ENCODE results near the gene WNT9B. TPM values are rescaled to one million over a fixed set of nuclear protein-coding genes. Genes with fewer than 3 reads are reported as not detected.
A peak's percentile ranks its signal among the peaks of the same experiment; 100 is the strongest.

Gene WNT9B
- total RNA-seq, 3 donors from 2014 or later = 0.22 TPM; not detected in 2

DNA sequence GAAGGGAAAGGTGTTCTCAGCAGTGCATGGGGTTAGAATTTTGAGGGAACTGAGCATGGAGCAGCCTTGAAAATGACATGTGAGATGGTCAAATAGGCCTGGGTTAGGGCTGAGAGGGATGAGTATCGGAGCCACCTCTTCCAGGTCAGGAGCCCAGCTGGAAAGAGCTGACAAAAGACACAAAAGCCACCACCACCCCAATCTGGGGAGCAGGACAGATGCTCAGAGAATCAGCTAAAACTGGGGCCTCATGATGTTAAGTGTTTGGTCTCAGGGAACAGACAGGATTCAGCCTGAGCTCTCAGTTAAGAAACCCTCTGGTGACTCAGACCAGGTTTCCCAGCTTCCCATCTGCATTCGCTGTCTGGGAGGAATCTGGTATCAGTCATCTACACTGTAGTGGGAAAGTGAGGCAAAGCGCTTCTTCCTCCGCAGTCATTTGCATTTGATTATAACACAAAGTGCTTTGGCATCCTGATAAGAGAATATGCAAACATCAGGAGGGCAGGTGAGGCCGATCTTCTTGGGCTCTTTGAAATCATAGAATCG is 2.6 kb downstream of the WNT9B start:
- ATAC-seq = no peak
- peaks cover 10% of the 10 kb centered on the region for H3K4me1 ChIP-seq (ENCODE audit: low read depth)
- DNase-seq = no peak
- TF ChIP-seq, protein P1, sequence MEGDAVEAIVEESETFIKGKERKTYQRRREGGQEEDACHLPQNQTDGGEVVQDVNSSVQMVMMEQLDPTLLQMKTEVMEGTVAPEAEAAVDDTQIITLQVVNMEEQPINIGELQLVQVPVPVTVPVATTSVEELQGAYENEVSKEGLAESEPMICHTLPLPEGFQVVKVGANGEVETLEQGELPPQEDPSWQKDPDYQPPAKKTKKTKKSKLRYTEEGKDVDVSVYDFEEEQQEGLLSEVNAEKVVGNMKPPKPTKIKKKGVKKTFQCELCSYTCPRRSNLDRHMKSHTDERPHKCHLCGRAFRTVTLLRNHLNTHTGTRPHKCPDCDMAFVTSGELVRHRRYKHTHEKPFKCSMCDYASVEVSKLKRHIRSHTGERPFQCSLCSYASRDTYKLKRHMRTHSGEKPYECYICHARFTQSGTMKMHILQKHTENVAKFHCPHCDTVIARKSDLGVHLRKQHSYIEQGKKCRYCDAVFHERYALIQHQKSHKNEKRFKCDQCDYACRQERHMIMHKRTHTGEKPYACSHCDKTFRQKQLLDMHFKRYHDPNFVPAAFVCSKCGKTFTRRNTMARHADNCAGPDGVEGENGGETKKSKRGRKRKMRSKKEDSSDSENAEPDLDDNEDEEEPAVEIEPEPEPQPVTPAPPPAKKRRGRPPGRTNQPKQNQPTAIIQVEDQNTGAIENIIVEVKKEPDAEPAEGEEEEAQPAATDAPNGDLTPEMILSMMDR (IDR thresholded peaks at IDR 0.05) = no peak
- H3K4me3 ChIP-seq = no peak overlapping the region
- no peaks in the 10 kb centered on the region for H3K9me3 ChIP-seq
- intact Hi-C loops (cut with DNase I, micrococcal nuclease) = no loop called here
- no peaks in the 10 kb centered on the region for H3K36me3 ChIP-seq (ENCODE audit: low read depth)

DNA sequence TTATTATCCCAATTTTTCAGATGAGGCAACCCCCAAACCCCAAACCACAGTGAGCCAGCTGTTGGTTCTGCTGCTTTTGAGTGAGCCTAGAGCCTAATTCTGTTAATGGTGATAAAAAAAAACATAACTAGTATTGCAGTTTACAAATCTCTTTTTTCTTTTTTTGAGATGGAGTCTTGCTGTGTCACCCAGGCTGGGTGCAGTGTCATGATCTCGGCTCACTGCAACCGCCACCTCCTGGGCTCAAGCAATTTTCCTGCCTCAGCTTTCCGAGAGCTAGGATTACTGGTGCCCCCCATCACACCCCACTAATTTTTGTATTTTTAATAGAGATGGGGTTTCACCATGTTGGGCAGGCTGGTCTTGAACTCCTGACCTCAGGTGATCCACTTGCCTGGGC is 3.1 kb downstream of the WNT9B start:
- Histone ChIP-seq H3K36me3 (ENCODE audit: low read depth) (no peaks in the 10 kb centered on the region), H3K4me1 (ENCODE audit: low read depth) (peaks cover 10% of the 10 kb centered on the region), H3K4me3 (no peak overlapping the region), H3K9me3 (no peaks in the 10 kb centered on the region)
- intact Hi-C loops (cut with DNase I, micrococcal nuclease) = no loop called here
- DNase-seq (no peak), ATAC-seq (no peak)
- TF ChIP-seq, protein P1 (IDR thresholded peaks at IDR 0.05) = no peak

DNA sequence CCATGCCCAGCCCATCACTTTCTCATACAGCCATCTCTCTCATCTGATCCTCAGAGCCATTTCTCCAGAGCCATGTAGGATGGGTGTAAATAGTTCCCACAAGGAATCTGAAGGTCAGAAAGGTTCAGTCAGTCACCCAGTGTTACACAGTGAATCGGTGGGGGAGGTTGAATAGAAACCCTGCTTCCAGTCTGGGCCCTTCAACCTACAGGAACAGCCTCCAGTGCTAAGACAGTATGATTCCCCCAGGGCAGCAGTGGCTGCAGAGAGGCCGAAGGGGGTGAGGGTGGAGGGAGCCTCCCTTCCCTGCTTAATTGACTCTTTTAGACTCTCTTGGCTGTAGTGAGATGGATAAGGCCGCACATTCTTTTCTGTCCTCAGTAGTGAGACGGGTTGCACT is 3.6 kb downstream of the WNT9B start:
- ATAC-seq (no peak), DNase-seq (no peak)
- peaks cover 10% of the 10 kb centered on the region for H3K4me1 ChIP-seq (ENCODE audit: low read depth)
- no peaks in the 10 kb centered on the region for H3K9me3 ChIP-seq
- no peak overlapping the region for H3K4me3 ChIP-seq
- H3K36me3 ChIP-seq (ENCODE audit: low read depth) = no peaks in the 10 kb centered on the region
- TF ChIP-seq, protein P1 (IDR thresholded peaks at IDR 0.05) = no peak
- intact Hi-C loops (cut with DNase I, micrococcal nuclease) = no loop called here

DNA sequence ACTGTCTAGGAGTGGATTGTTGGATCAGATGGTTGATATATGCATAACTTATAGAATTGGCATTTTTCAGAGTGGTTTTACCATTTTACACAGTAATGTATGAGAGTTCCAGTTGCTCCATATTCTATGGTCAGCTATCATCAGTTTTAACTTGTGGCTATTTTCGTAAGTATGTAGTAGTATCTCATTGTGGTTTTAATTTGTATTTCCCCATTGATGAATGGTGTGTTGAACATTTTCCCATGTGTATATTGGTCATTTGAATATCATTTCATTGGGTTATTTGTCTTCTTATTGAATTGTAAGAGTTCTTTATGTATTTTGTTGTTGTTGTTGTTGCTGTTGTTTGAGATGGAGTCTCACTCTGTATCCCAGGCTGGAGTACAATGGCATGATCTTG is 6.2 kb downstream of the WNT9B start:
- no peak for ATAC-seq
- Histone ChIP-seq H3K9me3 (no peaks in the 10 kb centered on the region), H3K4me3 (no peak overlapping the region), H3K36me3 (ENCODE audit: low read depth) (no peaks in the 10 kb centered on the region), H3K4me1 (ENCODE audit: low read depth) (no peaks in the 10 kb centered on the region)
- intact Hi-C loops (cut with DNase I, micrococcal nuclease) = no loop called here
- no peak for DNase-seq
- TF ChIP-seq, protein P1 (IDR thresholded peaks at IDR 0.05) = no peak

DNA sequence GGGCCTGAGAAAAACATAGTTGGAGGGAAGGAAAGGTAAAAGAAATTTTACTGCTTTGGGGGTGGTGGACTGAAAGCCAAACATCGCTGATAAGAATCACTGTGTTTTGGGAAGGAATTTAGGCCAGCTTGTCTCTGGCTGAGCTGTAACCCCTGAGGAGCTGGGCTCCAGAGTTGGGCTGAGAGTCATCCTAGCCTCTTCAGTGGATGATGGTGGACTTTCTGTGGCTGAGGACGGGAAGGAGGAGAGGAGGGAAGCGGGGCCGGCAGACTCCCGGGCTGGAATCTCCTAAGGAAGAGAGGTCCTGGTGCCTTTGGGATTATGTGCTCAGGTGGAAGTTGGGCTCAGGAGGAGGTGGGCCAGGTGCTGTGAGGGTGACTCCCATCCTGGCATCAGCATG is 8.6 kb downstream of the WNT9B start:
- no peak for DNase-seq
- Histone ChIP-seq H3K4me1 (ENCODE audit: low read depth) (no peaks in the 10 kb centered on the region), H3K9me3 (no peaks in the 10 kb centered on the region), H3K4me3 (no peak overlapping the region), H3K36me3 (ENCODE audit: low read depth) (no peaks in the 10 kb centered on the region)
- ATAC-seq = no peak
- TF ChIP-seq, protein P1 (IDR thresholded peaks at IDR 0.05) = no peak
- intact Hi-C loops (cut with DNase I, micrococcal nuclease) = no loop called here

DNA sequence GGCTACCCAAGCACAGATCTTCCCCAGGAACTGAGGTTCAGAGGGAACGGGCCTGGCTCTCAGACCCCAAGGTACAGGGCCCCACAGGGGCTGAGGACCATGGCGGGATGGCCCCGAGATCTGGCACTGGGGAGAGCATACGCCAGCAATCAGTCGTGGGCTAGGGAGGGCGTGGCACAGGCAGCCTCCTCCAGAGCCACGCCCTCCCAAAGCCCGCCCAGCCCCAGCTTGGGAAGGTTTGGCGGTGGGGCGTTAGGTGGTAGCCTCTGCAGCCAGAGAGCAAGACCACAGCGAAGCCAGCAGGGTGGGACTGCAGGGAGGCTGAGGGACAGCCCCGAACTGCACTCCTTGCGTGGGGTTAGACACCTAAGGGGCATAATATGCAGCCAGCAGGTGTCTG is 11.6 kb downstream of the WNT9B start:
- H3K36me3 ChIP-seq (ENCODE audit: low read depth) = no peaks in the 10 kb centered on the region
- intact Hi-C loops (cut with DNase I, micrococcal nuclease) = no loop called here
- H3K4me1 ChIP-seq (ENCODE audit: low read depth) = no peaks in the 10 kb centered on the region
- H3K4me3 ChIP-seq = no peak overlapping the region
- TF ChIP-seq, protein P1 (IDR thresholded peaks at IDR 0.05) = no peak
- DNase-seq (no peak), ATAC-seq (peak; percentile 23)
- no peaks in the 10 kb centered on the region for H3K9me3 ChIP-seq
